ENCODE measurements around the gene DEFB112. TPM values are rescaled to one million over a fixed set of nuclear protein-coding genes. Genes with fewer than 3 reads are reported as not detected.

Gene DEFB112
- polyA plus RNA-seq, 1 donor = not detected

Other genes with a start within 250 kb of the DEFB112 start
- gene CRISP1, start 183.4 kb downstream of the DEFB112 start, polyA plus RNA-seq (ENCODE audit: insufficient read length) = not detected
- gene DEFB114, start 85.8 kb downstream of the DEFB112 start, polyA plus RNA-seq (ENCODE audit: insufficient read length) = not detected
- not detected for gene DEFB113, start 80.3 kb downstream of the DEFB112 start, polyA plus RNA-seq (ENCODE audit: insufficient read length)
- gene DEFB110, start 27.9 kb downstream of the DEFB112 start, polyA plus RNA-seq (ENCODE audit: insufficient read length) = not detected

Data from hindlimb muscle (tissue), 1 donor.